ENCODE measurements around the gene DGKD.

DGKD gene

GRCh38 chr2:233503481-233503880, 149.2 kb downstream of the DGKD start:
- H3K36me3 ChIP-seq (ENCODE audit: insufficient read depth, low read length), result no peaks in the 10 kb centered on the region

GRCh38 chr2:233503947-233504637, 149.8 kb downstream of the DGKD start:
- Histone ChIP-seq H3F3A (ENCODE audit: low read depth) (no peaks in the 10 kb centered on the region), H4K20me1 (ENCODE audit: insufficient read depth, low read length, poor library complexity, severe bottlenecking) (no peaks in the 10 kb centered on the region), H3K9ac (ENCODE audit: low read depth, low read length, poor library complexity, severe bottlenecking) (no peak overlapping the region), H3K4me3 (ENCODE audit: low read length, poor library complexity, severe bottlenecking) (no peak overlapping the region), H3K27me3 (ENCODE audit: insufficient read depth, low read length, poor library complexity, severe bottlenecking) (no peaks in the 10 kb centered on the region), H3K4me1 (ENCODE audit: insufficient read depth, low read length, poor library complexity, severe bottlenecking) (no peaks in the 10 kb centered on the region), H3K79me2 (ENCODE audit: insufficient read depth, low read length) (no peaks in the 10 kb centered on the region), H3K36me3 (ENCODE audit: insufficient read depth, low read length) (no peaks in the 10 kb centered on the region), H3K4me2 (ENCODE audit: low read depth, low read length, poor library complexity, severe bottlenecking) (no peak overlapping the region), H3K9me3 (ENCODE audit: insufficient read depth, low read depth, low read length) (peaks cover 17% of the 10 kb centered on the region), H3K9me2 (replicated peaks; ENCODE audit: low read depth, low read length) (no peaks in the 10 kb centered on the region), H2AFZ (ENCODE audit: low read length) (no peak overlapping the region)
- TF ChIP-seq EZH2phosphoT487 (IDR thresholded peaks at IDR 0.05; ENCODE audit: borderline replicate concordance), result no peak
- no peak for TF ChIP-seq CTCF (conservative IDR thresholded peaks at IDR 0.05; ENCODE audit: low read length)

More at GRCh38 chr2:233503481-233503880, 149.2 kb downstream of the DGKD start:
- Histone ChIP-seq H3K9me2 (replicated peaks; ENCODE audit: low read depth, low read length) (no peaks in the 10 kb centered on the region), H2AFZ (ENCODE audit: low read length) (no peak overlapping the region), H3K79me2 (ENCODE audit: insufficient read depth, low read length) (no peaks in the 10 kb centered on the region), H3K4me1 (ENCODE audit: insufficient read depth, low read length, poor library complexity, severe bottlenecking) (no peaks in the 10 kb centered on the region), H3F3A (ENCODE audit: low read depth) (no peaks in the 10 kb centered on the region), H3K4me2 (ENCODE audit: low read depth, low read length, poor library complexity, severe bottlenecking) (no peak overlapping the region), H3K9me3 (ENCODE audit: insufficient read depth, low read depth, low read length) (peaks cover 17% of the 10 kb centered on the region), H3K27me3 (ENCODE audit: insufficient read depth, low read length, poor library complexity, severe bottlenecking) (no peaks in the 10 kb centered on the region), H4K20me1 (ENCODE audit: insufficient read depth, low read length, poor library complexity, severe bottlenecking) (no peaks in the 10 kb centered on the region), H3K4me3 (ENCODE audit: low read length, poor library complexity, severe bottlenecking) (no peak overlapping the region), H3K9ac (ENCODE audit: low read depth, low read length, poor library complexity, severe bottlenecking) (no peak overlapping the region)
- TF ChIP-seq CTCF (conservative IDR thresholded peaks at IDR 0.05; ENCODE audit: low read length) (no peak), EZH2phosphoT487 (IDR thresholded peaks at IDR 0.05; ENCODE audit: borderline replicate concordance) (no peak)

- Histone ChIP-seq H3K9me2 (replicated peaks; ENCODE audit: low read depth, low read length) (no peaks in the 10 kb centered on the region), H3K9me3 (ENCODE audit: insufficient read depth, low read depth, low read length) (no peaks in the 10 kb centered on the region), H3K9ac (ENCODE audit: low read depth, low read length, poor library complexity, severe bottlenecking) (no peak overlapping the region), H2AFZ (ENCODE audit: low read length) (no peak overlapping the region), H3K79me2 (ENCODE audit: insufficient read depth, low read length) (no peaks in the 10 kb centered on the region), H3K4me1 (ENCODE audit: insufficient read depth, low read length, poor library complexity, severe bottlenecking) (no peaks in the 10 kb centered on the region), H3K27me3 (ENCODE audit: insufficient read depth, low read length, poor library complexity, severe bottlenecking) (no peaks in the 10 kb centered on the region), H3K4me2 (ENCODE audit: low read depth, low read length, poor library complexity, severe bottlenecking) (no peak overlapping the region), H4K20me1 (ENCODE audit: insufficient read depth, low read length, poor library complexity, severe bottlenecking) (no peaks in the 10 kb centered on the region), H3K4me3 (ENCODE audit: low read length, poor library complexity, severe bottlenecking) (no peak overlapping the region), H3F3A (ENCODE audit: low read depth) (no peaks in the 10 kb centered on the region), H3K36me3 (ENCODE audit: insufficient read depth, low read length) (no peaks in the 10 kb centered on the region)
- TF ChIP-seq EZH2phosphoT487 (IDR thresholded peaks at IDR 0.05; ENCODE audit: borderline replicate concordance) (no peak), CTCF (conservative IDR thresholded peaks at IDR 0.05; ENCODE audit: low read length) (no peak)
Observed at GRCh38 chr2:233513953-233514655, 159.8 kb downstream of the DGKD start.

Data from Loucy (cell line).